ENCODE measurements around the gene GARIN3.

GARIN3 gene

DNA sequence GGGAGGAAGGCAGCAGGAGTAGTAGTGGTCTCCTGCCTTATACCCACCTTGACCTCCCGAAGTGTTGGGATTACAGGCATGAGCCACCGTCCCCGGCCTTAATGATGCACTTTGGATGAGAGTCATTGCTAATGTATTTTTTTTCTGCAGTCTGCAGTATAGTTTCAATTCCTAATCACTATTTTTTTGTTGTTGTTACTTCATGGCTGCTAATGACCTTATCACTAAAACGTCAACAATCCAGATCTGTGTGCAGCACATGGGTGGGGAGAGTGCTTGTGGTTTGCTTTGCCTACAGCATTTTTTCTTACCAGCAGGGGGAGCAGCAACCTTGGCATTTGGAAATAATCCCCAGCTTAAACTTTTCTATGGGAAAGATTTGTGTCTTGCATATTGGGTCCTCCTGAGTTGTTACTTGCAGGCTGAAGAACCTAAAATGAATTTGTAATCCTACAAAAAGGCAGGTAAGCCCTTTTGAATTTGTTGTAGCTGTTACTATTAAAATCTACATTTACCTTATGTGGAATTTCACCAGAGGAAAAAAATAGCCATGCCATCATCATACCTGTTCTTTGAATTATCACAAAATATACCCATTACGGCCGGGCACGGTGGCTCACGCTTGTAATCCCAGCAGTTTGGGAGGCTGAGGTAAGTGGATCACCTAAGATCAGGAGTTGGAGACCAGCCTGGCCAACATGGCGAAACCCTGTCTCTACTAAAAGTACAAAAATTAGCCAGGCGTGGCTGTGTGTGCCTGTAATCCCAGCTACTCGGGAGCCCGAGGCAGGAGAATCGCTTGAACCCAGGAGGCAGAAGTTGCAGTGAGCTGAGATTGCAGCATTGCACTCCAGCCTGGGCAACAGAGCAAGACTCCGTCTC lies 17.1 kb downstream of the GARIN3 start:
- no peak for DNase-seq (ENCODE audit: low read depth, low spot score)

DNA sequence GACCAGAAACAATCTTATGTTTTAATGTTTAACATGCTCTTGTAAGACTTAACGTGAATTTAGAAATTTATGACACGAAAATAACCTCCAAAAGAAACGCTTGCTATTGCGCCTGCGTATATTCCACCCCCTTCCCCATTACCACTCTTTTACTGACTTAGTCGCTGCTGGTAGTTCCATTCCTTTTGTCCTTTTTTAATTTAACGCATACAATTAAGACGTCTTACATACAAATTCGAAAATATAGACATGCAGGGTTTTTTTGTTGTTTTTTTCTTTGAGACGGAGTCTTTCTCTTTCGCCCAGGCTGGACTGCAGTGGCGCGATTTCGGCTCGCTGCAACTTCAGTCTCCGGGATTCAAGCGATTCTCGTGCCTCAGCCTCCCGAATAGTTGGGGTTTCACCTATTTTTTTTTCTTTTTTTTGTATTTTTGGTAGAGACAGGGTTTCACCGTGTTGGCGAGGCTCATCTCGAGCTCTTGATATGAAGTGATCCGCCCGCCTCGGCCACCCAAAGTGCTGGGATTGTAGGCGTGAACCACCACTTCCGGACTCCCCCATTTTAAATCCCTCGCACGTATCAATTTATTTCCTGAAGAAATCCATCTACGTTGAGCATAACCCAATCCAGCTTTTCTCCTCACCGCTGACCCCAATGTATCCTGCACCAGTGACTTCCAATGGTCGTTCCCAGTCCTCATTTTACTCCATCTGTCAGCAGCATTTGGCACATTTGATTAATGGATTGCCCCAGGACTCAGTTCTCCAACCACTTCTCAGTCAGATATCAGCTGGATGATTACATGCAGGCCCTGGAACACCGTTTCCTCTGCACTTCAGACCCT lies 22.7 kb downstream of the GARIN3 start:
- no peak for DNase-seq (ENCODE audit: low read depth, low spot score)

DNA sequence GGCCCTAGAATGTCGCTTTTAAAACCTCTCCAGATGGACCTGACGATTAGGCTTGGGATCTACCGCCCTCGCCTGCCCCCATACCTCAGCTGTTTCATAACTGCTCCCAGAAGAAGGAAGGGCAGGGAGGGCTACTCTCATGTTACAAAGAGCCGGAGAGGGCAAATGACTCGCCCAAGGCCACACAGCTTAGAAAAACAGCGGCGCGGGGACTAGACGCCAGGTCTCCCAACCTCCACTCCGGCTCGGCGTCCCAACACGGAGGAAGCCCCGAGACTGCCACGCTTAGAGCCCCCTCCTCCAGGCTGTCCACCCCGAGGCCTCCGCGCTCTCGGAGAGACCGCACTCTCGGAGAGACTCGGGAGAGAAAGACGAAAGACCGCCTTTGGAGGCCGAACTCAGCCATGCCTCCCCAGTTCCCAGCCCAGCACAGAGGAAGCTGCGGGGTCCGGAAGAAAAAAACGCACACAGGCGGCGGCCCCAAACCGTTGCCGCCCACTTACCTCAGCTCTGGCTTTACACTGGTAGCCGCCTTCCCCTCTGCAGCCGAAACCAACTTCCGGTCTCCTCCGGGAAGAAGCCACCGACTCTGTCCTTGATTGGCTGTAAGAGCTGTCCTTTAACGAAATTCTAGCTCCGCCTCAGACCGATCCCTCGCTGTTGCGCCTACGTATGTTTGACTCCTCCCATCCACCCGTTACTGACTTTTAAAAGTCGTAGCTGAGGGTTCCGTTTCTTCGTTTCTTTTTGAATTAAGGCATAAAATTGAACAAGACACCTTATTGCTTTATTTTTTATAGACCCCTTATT lies 23.5 kb downstream of the GARIN3 start, which contains the start of gene MED7:
Gene MED7 (minus strand): TSS at position 549 of the 810 bp plus-strand sequence. CDS start 3,434 bp downstream, outside the sequence.
- peak; percentile 96 for DNase-seq (ENCODE audit: low read depth, low spot score)

DNA sequence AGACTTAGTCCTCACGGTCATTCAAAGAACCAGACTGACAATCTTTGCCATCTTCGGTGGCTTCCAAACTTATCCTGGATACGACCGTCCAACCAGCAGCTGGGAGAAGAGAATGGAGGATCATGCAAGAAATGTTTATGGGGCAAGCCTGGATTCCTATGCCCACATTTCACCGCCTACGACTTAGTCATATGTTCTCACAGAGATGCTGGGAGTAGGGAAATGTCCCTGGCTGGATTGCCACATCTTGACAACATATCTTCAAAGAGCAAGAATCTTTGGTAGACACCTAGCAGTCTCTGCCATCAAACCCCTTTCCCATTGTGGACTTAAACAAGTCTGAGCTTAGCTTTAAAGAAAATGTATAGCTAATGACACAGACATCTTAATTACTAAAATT lies 28.4 kb downstream of the GARIN3 start:
- DNase-seq (ENCODE audit: low read depth, low spot score) = no peak

DNA sequence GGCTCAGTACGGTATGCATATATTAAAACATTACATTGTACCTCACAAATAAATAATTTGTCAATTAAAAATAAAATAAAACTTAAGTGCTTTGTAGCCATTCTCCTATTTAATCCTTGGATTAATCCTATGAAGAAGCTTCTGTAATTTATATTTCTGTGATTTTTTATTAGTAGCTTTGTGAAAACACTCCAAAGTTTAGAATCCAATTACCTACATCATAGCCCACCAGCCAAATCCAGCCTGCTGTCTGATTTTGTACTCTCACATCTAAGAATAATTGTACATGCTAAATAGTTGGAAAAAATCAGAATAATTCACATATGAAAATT lies 33.8 kb downstream of the GARIN3 start:
- DNase-seq (ENCODE audit: low read depth, low spot score) = no peak

DNA sequence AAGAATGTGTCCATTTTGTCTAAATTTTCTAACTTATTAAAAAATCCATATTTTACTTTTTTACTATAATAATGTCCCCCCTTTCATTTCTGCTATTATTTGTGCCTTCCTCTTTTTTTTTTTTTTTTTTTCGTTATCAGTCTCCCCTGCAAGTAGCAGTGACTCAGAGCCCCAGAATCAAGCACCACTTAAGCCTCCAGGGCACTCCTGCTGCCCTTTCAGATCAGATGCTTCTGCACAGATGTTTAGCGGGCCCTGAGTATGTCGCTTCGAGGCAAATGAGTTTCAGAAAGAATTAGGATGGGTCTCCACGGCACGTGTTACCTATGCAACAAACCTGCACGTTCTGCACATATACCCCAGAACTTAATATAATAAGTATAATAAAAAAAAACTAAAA lies 35.1 kb downstream of the GARIN3 start:
- no peak for DNase-seq (ENCODE audit: low read depth, low spot score)

DNA sequence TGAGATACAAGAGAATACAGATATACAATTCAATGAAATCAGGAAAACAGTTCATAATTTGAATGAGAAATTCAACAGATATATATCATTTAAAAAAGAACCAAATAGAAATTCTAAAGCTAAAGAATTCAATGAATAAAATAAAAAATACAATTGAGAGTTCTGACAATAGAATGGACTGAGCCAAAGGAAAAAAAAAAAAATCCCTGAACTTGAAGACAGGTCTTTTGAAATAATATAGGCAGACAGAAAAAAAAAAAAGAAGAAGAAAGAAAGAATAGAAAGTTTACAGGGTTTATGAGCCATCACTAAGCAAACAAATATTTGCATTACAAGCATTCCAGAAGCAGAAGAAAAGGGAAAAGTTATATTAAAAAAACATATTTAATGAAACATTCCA lies 44.4 kb downstream of the GARIN3 start:
- no peak for DNase-seq (ENCODE audit: low read depth, low spot score)

DNA sequence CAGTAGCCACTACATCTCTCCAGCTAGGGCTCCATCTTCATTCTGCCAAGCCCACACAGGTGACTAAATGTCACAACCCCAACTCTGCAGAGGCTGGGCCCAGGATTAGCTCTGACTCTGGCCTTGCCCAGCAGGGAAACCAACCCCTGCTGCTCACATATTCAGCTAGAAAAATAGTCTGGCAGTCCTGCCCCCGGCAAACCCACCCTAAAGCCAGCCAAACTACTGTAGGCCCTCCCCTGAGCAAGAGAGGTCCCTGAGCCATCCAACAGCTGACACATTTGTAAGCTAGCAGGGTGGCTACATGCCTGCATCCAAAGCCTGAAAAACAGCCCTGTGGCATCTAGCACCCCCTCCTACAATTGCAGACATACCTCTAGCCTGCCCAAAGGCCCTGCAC lies 46.0 kb downstream of the GARIN3 start:
- DNase-seq (ENCODE audit: low read depth, low spot score) = no peak

DNA sequence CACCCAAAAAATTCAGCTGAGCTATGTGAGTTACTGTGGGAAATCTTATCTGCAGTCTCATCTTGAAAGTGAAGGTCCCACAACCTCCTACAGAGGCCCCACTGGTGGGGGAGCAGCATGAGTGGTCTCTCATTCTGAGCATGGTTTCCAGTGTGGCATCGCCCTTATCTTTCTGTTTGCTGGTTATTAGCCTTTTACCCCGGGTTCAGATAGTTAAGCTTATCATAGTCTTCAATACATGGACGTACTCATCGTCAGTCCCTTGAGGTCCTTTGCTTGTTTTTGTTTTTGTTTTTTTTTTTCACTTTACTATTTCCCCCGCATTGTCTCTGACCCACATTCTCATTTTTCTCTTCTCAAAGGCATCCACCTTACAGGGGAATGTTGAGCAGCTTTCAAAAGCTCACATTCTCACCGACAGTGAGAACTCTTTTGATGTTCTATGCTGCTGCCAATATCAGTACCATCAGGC lies 49.5 kb downstream of the GARIN3 start:
- DNase-seq (ENCODE audit: low read depth, low spot score) = no peak

DNA sequence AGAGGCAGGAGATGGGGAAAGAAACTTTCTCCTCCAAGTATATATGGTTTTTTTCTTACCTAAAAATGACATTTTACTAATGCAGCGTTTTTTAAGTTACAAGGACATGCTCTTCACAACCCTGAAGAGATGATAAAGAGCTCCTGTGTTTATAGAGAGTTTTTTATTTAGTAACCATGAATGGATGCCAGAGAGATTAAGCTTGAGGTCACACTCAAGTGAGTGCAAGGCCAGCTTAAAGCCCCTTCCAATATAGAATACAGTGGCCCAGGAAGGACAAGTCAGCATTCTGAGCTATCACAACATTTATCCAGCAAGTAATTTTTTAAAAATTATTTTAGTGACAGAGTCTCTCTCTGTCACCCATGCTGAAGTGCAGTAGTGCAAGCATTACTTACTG lies 50.6 kb downstream of the GARIN3 start:
- no peak for DNase-seq (ENCODE audit: low read depth, low spot score)

DNA sequence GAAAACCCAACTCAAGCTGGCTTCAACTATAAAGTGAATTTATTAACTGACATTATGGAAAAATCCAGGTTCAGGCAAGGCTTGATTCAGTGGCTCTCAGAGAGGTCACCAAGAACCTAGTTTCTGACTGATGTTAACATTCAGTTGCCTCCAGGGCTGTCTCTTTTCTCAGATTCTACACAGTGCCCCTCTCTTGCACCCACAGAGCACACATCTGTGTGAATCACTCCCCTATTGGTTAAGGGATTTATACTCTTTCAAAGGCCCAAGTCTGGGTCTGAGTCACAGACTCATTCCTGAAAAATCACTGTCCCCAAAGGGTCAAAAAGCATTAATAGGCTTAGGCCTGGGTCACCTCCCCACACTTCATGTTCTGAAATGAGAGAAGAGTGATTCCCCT lies 51.1 kb downstream of the GARIN3 start:
- no peak for DNase-seq (ENCODE audit: low read depth, low spot score)

DNA sequence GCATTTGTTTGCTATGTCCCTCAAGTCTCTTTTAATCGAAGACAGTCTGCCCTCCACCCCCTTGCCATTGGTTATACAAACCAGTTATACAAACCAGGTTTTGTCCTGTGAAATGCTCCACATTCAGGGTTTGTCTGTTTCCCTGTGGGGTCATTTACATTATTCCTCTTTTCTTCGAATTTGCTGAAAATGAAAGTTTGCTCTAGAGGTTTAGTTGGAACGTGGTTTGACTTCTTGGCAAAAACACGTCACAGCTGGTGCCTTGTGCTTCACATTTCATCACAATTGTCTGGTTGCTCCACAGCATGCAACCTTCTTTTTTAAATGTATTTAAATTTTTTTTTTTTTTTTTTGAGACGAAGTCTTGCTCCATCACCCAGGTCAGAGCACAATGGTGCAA lies 53.1 kb downstream of the GARIN3 start:
- no peak for DNase-seq (ENCODE audit: low read depth, low spot score)
